Liver (tissue), 9 donors: ENCODE results near the gene LRGUK. TPM values are rescaled to one million over a fixed set of nuclear protein-coding genes. Genes with fewer than 3 reads are reported as not detected.

Source experiments
- DNase-seq: peaks from one replicate; pipeline ENCODE4 v3.0.0-alpha.2; 2017; ENCODE audit warnings: low spot score
- H3K27ac ChIP-seq, 2 donors: one replicate each; pipeline ENCODE4 v1.7.0; 2013; ENCODE audit warnings: inconsistent platforms in 2 of 2, low read length in 2 of 2, control low read depth in 1 of 2, low read depth in 1 of 2, mild to moderate bottlenecking in 1 of 2
- H3K27me3 ChIP-seq, 4 donors: one replicate each; pipeline versions ENCODE4 v1.6.1 to v1.7.0; 2013; ENCODE audit warnings: low read length in 3 of 4, inconsistent platforms in 1 of 4, mild to moderate bottlenecking in 1 of 4, moderate library complexity in 1 of 4; ENCODE audit not compliant: control insufficient read depth in 4 of 4, insufficient read depth in 4 of 4
- H3K36me3 ChIP-seq, 4 donors: one replicate each; pipeline versions ENCODE4 v1.6.1 to v1.7.0; 2013; ENCODE audit warnings: low read length in 3 of 4, mild to moderate bottlenecking in 3 of 4, low read depth in 1 of 4, moderate library complexity in 1 of 4; ENCODE audit not compliant: control insufficient read depth in 4 of 4, insufficient read depth in 3 of 4
- H3K4me1 ChIP-seq, 4 donors: one replicate each; pipeline versions ENCODE4 v1.6.1 to v1.7.0; 2013; ENCODE audit warnings: low read length in 3 of 4, mild to moderate bottlenecking in 3 of 4, moderate library complexity in 1 of 4; ENCODE audit not compliant: control insufficient read depth in 4 of 4, insufficient read depth in 4 of 4
- H3K4me3 ChIP-seq, 3 donors: one replicate each; pipeline versions ENCODE4 v1.6.1 to v1.7.0; 2013; ENCODE audit warnings: low read length in 3 of 3, control low read depth in 1 of 3, low read depth in 1 of 3, mild to moderate bottlenecking in 1 of 3
- H3K9ac ChIP-seq, 2 donors: one replicate each; pipeline ENCODE4 v1.7.0; 2013; ENCODE audit warnings: low read length in 2 of 2, mild to moderate bottlenecking in 2 of 2, moderate library complexity in 2 of 2, control low read depth in 1 of 2, low read depth in 1 of 2
- H3K9me3 ChIP-seq, 4 donors: one replicate each; pipeline versions ENCODE4 v1.6.1 to v1.7.0; 2013; ENCODE audit warnings: low read length in 3 of 4; ENCODE audit not compliant: control insufficient read depth in 4 of 4
- EGR1 ChIP-seq, 2 donors: IDR thresholded peaks; 2 replicates each; pipeline ENCODE4 v1.6.1; 2016 to 2018; ENCODE audit warnings: antibody characterized with exemption in 2 of 2, low read depth in 2 of 2
- FOXA1 ChIP-seq: IDR thresholded peaks from 2 replicates; pipeline ENCODE4 v1.6.1; 2016; ENCODE audit warnings: antibody characterized with exemption
- FOXA2 ChIP-seq: IDR thresholded peaks from 2 replicates; pipeline ENCODE4 v1.6.1; 2016; ENCODE audit warnings: antibody characterized with exemption
- GABPA ChIP-seq, 2 donors: IDR thresholded peaks in 1 of 2; conservative IDR thresholded peaks in 1 of 2; 2 replicates each; pipeline ENCODE4 v1.6.1; 2016; ENCODE audit warnings: antibody characterized with exemption in 2 of 2, mild to moderate bottlenecking in 1 of 2, moderate library complexity in 1 of 2
- HNF4A ChIP-seq, 2 donors: conservative IDR thresholded peaks; 2 replicates each; pipeline ENCODE4 v1.6.1; 2016; ENCODE audit warnings: antibody characterized with exemption in 2 of 2, mild to moderate bottlenecking in 2 of 2
- HNF4G ChIP-seq: IDR thresholded peaks from 2 replicates; pipeline ENCODE4 v1.6.1; 2016; ENCODE audit warnings: antibody characterized with exemption
- NR2F2 ChIP-seq: IDR thresholded peaks from 2 replicates; pipeline ENCODE4 v1.6.1; 2016; ENCODE audit warnings: antibody characterized with exemption
- RAD21 ChIP-seq, 2 donors: IDR thresholded peaks; 2 replicates each; pipeline ENCODE4 v1.6.1; 2016; ENCODE audit warnings: antibody characterized with exemption in 2 of 2, mild to moderate bottlenecking in 2 of 2
- RXRA ChIP-seq, 2 donors: IDR thresholded peaks; 2 replicates each; pipeline ENCODE4 v1.6.1; 2017 to 2018; ENCODE audit warnings: antibody characterized with exemption in 2 of 2, mild to moderate bottlenecking in 1 of 2
- SP1 ChIP-seq: IDR thresholded peaks from 2 replicates; pipeline ENCODE4 v1.6.1; 2018; ENCODE audit warnings: antibody characterized with exemption, mild to moderate bottlenecking
- TAF1 ChIP-seq: conservative IDR thresholded peaks from 2 replicates; pipeline ENCODE4 v1.6.1; 2016; ENCODE audit warnings: antibody characterized with exemption, mild to moderate bottlenecking
- YY1 ChIP-seq: IDR thresholded peaks from 2 replicates; pipeline ENCODE4 v1.6.1; 2016; ENCODE audit warnings: antibody characterized with exemption, mild to moderate bottlenecking
- WGBS: extraction: QIAGEN DNeasy Blood & Tissue Kit; methylation state at CpG from one replicate; pipeline ENCODE4 v1.1.7; 2013; 5-methylcytosine and 5-hydroxymethylcytosine counted together
- polyA plus RNA-seq, 2 donors: library from polyadenylated mRNA; stranded (reverse) in 1 of 2; unstranded in 1 of 2; fragments of 200-250 nt in 1 of 2; fragments of >200 nt in 1 of 2; fragmentation: Nextera tagmentation in 1 of 2; extraction: Ambion mirVana in 1 of 2; gene quantifications; one replicate each; pipeline versions ENCODE4 v1.2.1 to v1.2.3, GENCODE V29; 2013 to 2015
- total RNA-seq, 2 donors: library from RNA; depleted of rRNA; stranded (reverse); fragments of >200 nt; gene quantifications; one replicate each; pipeline ENCODE4 v1.2.3, GENCODE V29; 2014
- TF ChIP-seq, protein P1 (sequence below): IDR thresholded peaks from 2 replicates; pipeline ENCODE4 v1.6.1; 2016; ENCODE audit warnings: antibody characterized with exemption
- TF ChIP-seq, protein P2 (sequence below): fragments of 150-350 bp; IDR thresholded peaks from 2 replicates; pipeline ENCODE4 v1.5.1; 2017; ENCODE audit warnings: improper control_type of control experiment, low read depth, low read length; ENCODE audit not compliant: missing input control
- TF ChIP-seq, protein P3 (sequence below): IDR thresholded peaks from 2 replicates; pipeline ENCODE4 v1.6.1; 2016; ENCODE audit warnings: antibody characterized with exemption
- TF ChIP-seq, protein P4 (sequence below): IDR thresholded peaks from 2 replicates; pipeline ENCODE4 v1.6.1; 2016; ENCODE audit warnings: antibody characterized with exemption
- donor health status: healthy.
- donor health status: healthy.
- donor health status: healthy.
- donor health status: healthy.
- donor health status: healthy.

LRGUK gene
- total and polyA plus RNA-seq, 4 donors, result 0.03 to 0.50 (median 0.12) TPM

DNA sequence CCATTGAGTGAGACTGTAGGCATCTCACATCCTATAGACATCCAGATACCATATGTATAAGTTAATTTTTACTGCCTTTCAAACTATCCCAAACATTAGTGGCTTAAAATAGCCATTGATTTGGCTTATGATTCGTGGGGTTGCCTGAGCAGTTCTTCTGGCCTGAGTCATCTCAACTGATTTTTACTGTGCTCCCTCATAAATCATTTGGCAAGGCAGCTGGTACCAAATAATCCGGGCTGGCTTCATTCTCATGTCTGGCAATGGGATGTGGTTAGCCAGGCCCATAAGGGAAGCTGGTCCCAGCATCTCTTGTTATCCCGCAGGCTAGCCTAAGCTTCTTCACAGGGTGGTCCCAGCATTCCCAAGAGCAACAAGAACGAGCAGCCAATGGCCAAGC is 6.7 kb upstream of the LRGUK start:
- Histone ChIP-seq H3K9ac (no peak overlapping the region), H3K27ac (no peak overlapping the region), H3K27me3 (no peaks in the 10 kb centered on the region), H3K4me1 (no peaks in the 10 kb centered on the region), H3K36me3 (no peaks in the 10 kb centered on the region), H3K9me3 (no peaks in the 10 kb centered on the region), H3K4me3 (no peak overlapping the region)
- DNase-seq, result no peak
- 82% methylated on average over 4 of the region's 4 CpGs for WGBS
- no peak for TF ChIP-seq NR2F2
- TF ChIP-seq, protein P1, sequence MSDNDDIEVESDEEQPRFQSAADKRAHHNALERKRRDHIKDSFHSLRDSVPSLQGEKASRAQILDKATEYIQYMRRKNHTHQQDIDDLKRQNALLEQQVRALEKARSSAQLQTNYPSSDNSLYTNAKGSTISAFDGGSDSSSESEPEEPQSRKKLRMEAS, result no peak
- no peak for TF ChIP-seq YY1
- TF ChIP-seq HNF4A (conservative IDR thresholded peaks at IDR 0.05), result no peak
- no peak for TF ChIP-seq HNF4G
- TF ChIP-seq EGR1 (IDR thresholded peaks at IDR 0.05; ENCODE audit: low read depth in 2 of 2), result no peak
- TF ChIP-seq RAD21 (IDR thresholded peaks at IDR 0.05), result no peak
- TF ChIP-seq, protein P2, sequence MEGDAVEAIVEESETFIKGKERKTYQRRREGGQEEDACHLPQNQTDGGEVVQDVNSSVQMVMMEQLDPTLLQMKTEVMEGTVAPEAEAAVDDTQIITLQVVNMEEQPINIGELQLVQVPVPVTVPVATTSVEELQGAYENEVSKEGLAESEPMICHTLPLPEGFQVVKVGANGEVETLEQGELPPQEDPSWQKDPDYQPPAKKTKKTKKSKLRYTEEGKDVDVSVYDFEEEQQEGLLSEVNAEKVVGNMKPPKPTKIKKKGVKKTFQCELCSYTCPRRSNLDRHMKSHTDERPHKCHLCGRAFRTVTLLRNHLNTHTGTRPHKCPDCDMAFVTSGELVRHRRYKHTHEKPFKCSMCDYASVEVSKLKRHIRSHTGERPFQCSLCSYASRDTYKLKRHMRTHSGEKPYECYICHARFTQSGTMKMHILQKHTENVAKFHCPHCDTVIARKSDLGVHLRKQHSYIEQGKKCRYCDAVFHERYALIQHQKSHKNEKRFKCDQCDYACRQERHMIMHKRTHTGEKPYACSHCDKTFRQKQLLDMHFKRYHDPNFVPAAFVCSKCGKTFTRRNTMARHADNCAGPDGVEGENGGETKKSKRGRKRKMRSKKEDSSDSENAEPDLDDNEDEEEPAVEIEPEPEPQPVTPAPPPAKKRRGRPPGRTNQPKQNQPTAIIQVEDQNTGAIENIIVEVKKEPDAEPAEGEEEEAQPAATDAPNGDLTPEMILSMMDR, result no peak

DNA sequence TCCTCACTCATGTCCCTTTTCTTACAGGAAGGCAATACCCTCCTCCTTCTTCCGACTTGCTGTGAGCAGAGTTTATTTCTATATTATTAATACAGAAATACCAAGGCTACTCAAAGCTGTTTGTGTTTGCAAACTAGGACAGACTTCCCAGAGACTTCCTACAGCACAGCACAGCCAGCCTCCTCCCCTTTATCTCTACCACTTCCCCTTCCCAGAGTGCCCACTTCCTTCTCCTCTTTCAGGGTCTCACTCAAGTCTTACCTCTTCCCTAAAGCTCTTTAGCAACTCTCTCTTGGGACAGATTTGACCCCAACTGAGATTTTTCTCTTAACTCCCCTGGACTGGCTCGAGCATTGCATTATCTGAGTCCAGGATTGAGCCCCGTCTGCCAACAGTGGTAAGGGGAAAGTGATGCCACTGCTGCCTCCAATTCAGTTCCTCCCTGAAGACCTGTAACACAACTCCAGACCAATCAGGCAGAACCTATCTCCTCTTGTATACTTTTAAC is 5.5 kb upstream of the LRGUK start:
- no peak overlapping the region for H3K9ac ChIP-seq
- H3K36me3 ChIP-seq, result no peaks in the 10 kb centered on the region
- no peaks in the 10 kb centered on the region for H3K9me3 ChIP-seq
- TF ChIP-seq FOXA2 (no peak), EGR1 (IDR thresholded peaks at IDR 0.05; ENCODE audit: low read depth in 2 of 2) (no peak), TAF1 (no peak)
- H3K27ac ChIP-seq, result no peak overlapping the region
- peaks cover 0 to 2% (median 1%) of the 10 kb centered on the region in 4 donors for H3K4me1 ChIP-seq
- 70% methylated on average over 3 of the region's 3 CpGs for WGBS
- H3K27me3 ChIP-seq, result no peaks in the 10 kb centered on the region
- DNase-seq, result no peak
- no peak overlapping the region for H3K4me3 ChIP-seq

DNA sequence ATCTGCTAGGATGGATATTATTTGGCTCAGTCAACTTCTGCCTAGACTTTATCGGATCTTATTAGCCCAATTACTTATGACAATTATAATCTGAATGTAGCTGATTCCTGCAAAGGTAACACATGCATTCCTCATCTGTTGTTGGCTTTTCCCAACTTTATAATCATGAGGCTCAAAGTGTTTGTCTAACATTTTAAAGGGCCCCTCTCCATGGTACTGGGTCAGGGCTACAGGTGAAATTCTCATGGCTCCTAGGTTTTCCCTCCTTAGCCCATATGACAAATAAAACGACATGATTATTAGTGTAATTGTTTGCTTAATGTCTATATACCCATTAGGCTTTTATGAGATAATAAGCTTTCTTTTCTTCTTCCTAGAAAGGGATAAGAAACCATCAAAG is 4.2 kb upstream of the LRGUK start:
- no peak for DNase-seq
- no peak overlapping the region for H3K9ac ChIP-seq
- 67% methylated on average over 2 of the region's 2 CpGs for WGBS
- no peaks in the 10 kb centered on the region for H3K27me3 ChIP-seq
- H3K4me1 ChIP-seq, result peaks cover 2 to 13% (median 12%) of the 10 kb centered on the region in 4 donors
- H3K27ac ChIP-seq, result no peak overlapping the region
- no peaks in the 10 kb centered on the region for H3K9me3 ChIP-seq
- no peaks in the 10 kb centered on the region for H3K36me3 ChIP-seq
- TF ChIP-seq YY1 (no peak), RAD21 (IDR thresholded peaks at IDR 0.05) (no peak), RXRA (IDR thresholded peaks at IDR 0.05) (no peak), GABPA (IDR thresholded peaks at IDR 0.05 in 1 of 2, conservative IDR thresholded peaks at IDR 0.05 in 1 of 2) (no peak), SP1 (no peak), NR2F2 (no peak), FOXA1 (no peak), TAF1 (no peak), HNF4G (no peak)
- TF ChIP-seq, protein P1, result no peak
- TF ChIP-seq, protein P3, sequence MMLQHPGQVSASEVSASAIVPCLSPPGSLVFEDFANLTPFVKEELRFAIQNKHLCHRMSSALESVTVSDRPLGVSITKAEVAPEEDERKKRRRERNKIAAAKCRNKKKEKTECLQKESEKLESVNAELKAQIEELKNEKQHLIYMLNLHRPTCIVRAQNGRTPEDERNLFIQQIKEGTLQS, result no peak
- TF ChIP-seq, protein P4, sequence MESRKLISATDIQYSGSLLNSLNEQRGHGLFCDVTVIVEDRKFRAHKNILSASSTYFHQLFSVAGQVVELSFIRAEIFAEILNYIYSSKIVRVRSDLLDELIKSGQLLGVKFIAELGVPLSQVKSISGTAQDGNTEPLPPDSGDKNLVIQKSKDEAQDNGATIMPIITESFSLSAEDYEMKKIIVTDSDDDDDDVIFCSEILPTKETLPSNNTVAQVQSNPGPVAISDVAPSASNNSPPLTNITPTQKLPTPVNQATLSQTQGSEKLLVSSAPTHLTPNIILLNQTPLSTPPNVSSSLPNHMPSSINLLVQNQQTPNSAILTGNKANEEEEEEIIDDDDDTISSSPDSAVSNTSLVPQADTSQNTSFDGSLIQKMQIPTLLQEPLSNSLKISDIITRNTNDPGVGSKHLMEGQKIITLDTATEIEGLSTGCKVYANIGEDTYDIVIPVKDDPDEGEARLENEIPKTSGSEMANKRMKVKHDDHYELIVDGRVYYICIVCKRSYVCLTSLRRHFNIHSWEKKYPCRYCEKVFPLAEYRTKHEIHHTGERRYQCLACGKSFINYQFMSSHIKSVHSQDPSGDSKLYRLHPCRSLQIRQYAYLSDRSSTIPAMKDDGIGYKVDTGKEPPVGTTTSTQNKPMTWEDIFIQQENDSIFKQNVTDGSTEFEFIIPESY, result no peak
- TF ChIP-seq, protein P2, result no peak
- H3K4me3 ChIP-seq, result no peak overlapping the region
